ENCODE data around the gene CNR1. TPM values are rescaled to one million over a fixed set of nuclear protein-coding genes. Genes with fewer than 3 reads are reported as not detected.

Gene CNR1
- total and polyA plus RNA-seq, 4 donors: 0.85 to 18.3 (median 5.5) TPM

DNA sequence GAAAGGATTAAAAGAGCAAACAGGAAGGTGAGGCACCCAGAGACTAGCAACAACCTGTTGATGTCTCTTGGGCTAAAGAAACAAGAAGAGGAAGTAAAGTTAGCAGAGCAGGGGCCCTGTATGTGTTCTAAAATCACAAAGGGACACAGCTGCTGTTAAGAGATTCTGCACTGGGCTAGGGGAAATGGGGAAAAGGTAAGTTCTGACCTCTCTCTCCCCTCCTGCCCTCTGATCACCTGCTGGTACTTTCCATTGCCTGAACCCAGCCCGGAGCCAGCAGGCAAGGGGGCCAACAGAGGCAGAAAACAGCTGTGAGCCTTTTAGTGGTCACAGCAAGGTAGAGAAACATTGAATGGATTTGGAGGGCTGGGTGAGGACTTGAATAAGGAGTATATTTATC, 13.5 kb upstream of the CNR1 start:
- ATAC-seq (ENCODE audit: insufficient read depth, low FRiP score) (no peak), DNase-seq (no peak)
- Histone ChIP-seq H3K36me3 (ENCODE audit: control insufficient read depth in 4 of 4, insufficient read depth in 4 of 4, low read length in 4 of 4) (no peaks in the 10 kb centered on the region), H3K27ac (ENCODE audit: low read depth in 1 of 2, low read length in 1 of 2) (no peak overlapping the region), H3K4me1 (ENCODE audit: control insufficient read depth in 5 of 5, insufficient read depth in 5 of 5, low read length in 5 of 5) (no peaks in the 10 kb centered on the region), H3K9me3 (ENCODE audit: control insufficient read depth in 4 of 4, insufficient read depth in 3 of 4, low read length in 3 of 4) (peaks cover 0 to 2% (median 0%) of the 10 kb centered on the region in 4 donors), H3K9ac (ENCODE audit: insufficient read depth in 1 of 2, low read length in 2 of 2) (no peak overlapping the region), H3K4me3 (no peak overlapping the region), H3K27me3 (ENCODE audit: control insufficient read depth in 3 of 3, insufficient read depth in 3 of 3, low read length in 2 of 3) (no peaks in the 10 kb centered on the region)
- 5 to 6% methylated on average over 1 of the region's 1 CpG for WGBS, 2 donors
- TF ChIP-seq, protein P1, sequence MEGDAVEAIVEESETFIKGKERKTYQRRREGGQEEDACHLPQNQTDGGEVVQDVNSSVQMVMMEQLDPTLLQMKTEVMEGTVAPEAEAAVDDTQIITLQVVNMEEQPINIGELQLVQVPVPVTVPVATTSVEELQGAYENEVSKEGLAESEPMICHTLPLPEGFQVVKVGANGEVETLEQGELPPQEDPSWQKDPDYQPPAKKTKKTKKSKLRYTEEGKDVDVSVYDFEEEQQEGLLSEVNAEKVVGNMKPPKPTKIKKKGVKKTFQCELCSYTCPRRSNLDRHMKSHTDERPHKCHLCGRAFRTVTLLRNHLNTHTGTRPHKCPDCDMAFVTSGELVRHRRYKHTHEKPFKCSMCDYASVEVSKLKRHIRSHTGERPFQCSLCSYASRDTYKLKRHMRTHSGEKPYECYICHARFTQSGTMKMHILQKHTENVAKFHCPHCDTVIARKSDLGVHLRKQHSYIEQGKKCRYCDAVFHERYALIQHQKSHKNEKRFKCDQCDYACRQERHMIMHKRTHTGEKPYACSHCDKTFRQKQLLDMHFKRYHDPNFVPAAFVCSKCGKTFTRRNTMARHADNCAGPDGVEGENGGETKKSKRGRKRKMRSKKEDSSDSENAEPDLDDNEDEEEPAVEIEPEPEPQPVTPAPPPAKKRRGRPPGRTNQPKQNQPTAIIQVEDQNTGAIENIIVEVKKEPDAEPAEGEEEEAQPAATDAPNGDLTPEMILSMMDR (IDR thresholded peaks at IDR 0.05; ENCODE audit: control extremely low read depth, extremely low read depth): no peak

DNA sequence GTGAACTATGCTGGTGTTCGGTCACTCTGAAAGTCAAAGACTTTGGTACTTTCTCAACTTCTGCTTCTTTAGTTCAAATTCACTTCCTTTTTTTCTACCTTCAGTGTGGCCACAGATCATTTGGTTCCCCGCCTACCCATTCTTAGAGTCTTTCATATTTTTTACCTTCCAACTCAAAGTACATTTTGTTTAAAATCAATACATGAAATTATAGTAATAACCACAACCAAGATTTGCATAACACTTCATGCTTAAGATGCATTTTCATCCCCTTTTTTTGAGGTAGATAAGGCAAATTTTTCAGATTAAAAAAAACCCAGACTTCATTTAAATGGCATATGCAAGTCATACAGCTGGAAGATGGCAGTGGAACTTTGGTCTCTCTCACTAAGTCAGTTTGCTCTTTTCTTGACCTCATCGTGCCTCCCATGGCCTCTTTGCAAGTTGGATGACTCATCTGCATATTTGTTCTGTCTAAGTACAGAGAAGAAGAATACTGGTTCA, 11.9 kb upstream of the CNR1 start:
- peaks cover 0 to 2% (median 0%) of the 10 kb centered on the region in 4 donors for H3K9me3 ChIP-seq (ENCODE audit: control insufficient read depth in 4 of 4, insufficient read depth in 3 of 4, low read length in 3 of 4)
- DNase-seq (no peak), ATAC-seq (ENCODE audit: insufficient read depth, low FRiP score) (no peak)
- no peak overlapping the region for H3K9ac ChIP-seq (ENCODE audit: insufficient read depth in 1 of 2, low read length in 2 of 2)
- TF ChIP-seq, protein P1 (IDR thresholded peaks at IDR 0.05; ENCODE audit: control extremely low read depth, extremely low read depth): no peak
- H3K27ac ChIP-seq (ENCODE audit: low read depth in 1 of 2, low read length in 1 of 2): no peak overlapping the region
- WGBS, 2 donors: 40 to 54% methylated on average over 3 of the region's 3 CpGs
- H3K27me3 ChIP-seq (ENCODE audit: control insufficient read depth in 3 of 3, insufficient read depth in 3 of 3, low read length in 2 of 3): no peaks in the 10 kb centered on the region
- no peaks in the 10 kb centered on the region for H3K4me1 ChIP-seq (ENCODE audit: control insufficient read depth in 5 of 5, insufficient read depth in 5 of 5, low read length in 5 of 5)
- no peaks in the 10 kb centered on the region for H3K36me3 ChIP-seq (ENCODE audit: control insufficient read depth in 4 of 4, insufficient read depth in 4 of 4, low read length in 4 of 4)
- H3K4me3 ChIP-seq: no peak overlapping the region

DNA sequence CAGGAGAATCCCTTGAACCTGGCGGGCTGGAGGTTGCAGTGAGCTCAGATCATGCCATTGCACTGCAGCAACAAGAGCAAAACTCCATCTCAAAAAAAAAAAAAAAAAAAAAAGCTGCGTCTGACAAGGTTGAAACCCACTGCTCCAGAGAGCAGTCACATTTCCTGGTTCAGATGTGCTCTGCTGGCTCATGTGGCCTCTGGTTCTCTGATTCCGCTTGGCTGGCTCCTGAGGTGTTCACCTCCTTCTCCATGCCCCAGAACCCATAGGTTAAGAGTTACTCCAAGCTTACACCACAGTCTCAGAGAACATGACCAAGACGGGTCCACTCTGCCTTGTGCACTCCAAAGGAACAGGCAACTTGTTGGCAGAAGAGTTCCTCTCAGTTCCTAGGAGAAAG, 8.8 kb upstream of the CNR1 start:
- Histone ChIP-seq H3K36me3 (ENCODE audit: control insufficient read depth in 4 of 4, insufficient read depth in 4 of 4, low read length in 4 of 4) (no peaks in the 10 kb centered on the region), H3K9me3 (ENCODE audit: control insufficient read depth in 4 of 4, insufficient read depth in 3 of 4, low read length in 3 of 4) (peaks cover 0 to 2% (median 0%) of the 10 kb centered on the region in 4 donors), H3K4me1 (ENCODE audit: control insufficient read depth in 5 of 5, insufficient read depth in 5 of 5, low read length in 5 of 5) (no peaks in the 10 kb centered on the region), H3K27ac (ENCODE audit: low read depth in 1 of 2, low read length in 1 of 2) (no peak overlapping the region), H3K9ac (ENCODE audit: insufficient read depth in 1 of 2, low read length in 2 of 2) (no peak overlapping the region), H3K27me3 (ENCODE audit: control insufficient read depth in 3 of 3, insufficient read depth in 3 of 3, low read length in 2 of 3) (peaks cover 0 to 6% (median 2%) of the 10 kb centered on the region in 3 donors), H3K4me3 (no peak overlapping the region)
- DNase-seq (no peak), ATAC-seq (ENCODE audit: insufficient read depth, low FRiP score) (no peak)
- TF ChIP-seq, protein P1 (IDR thresholded peaks at IDR 0.05; ENCODE audit: control extremely low read depth, extremely low read depth): no peak
- WGBS, 2 donors: 85 to 88% methylated on average over 4 of the region's 4 CpGs

DNA sequence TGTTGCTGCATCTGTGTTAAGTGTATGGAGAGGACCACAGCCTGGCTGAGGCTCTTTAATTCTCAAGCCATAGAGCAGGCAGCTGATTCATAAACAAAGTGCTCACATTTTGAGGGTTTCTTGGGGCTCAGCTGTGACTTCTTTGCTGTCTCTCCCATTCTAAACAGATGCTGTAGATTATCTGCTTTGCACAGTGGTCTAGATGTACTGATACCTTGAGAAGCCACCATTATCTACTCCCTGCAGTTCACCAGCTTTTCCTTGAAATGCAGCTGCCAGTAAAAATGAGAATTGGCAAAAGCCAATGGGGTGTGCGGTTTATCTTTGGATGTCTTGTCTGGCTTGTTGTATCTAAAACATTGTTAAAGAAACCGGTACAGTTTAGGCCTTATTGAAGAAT, 5.2 kb upstream of the CNR1 start:
- no peak overlapping the region for H3K4me3 ChIP-seq
- WGBS, 2 donors: 92 to 94% methylated on average over 2 of the region's 2 CpGs
- peaks cover 0 to 10% (median 2%) of the 10 kb centered on the region in 5 donors for H3K4me1 ChIP-seq (ENCODE audit: control insufficient read depth in 5 of 5, insufficient read depth in 5 of 5, low read length in 5 of 5)
- no peak overlapping the region for H3K9ac ChIP-seq (ENCODE audit: insufficient read depth in 1 of 2, low read length in 2 of 2)
- no peak overlapping the region for H3K27ac ChIP-seq (ENCODE audit: low read depth in 1 of 2, low read length in 1 of 2)
- H3K27me3 ChIP-seq (ENCODE audit: control insufficient read depth in 3 of 3, insufficient read depth in 3 of 3, low read length in 2 of 3): peaks cover 5 to 37% (median 26%) of the 10 kb centered on the region in 3 donors
- no peaks in the 10 kb centered on the region for H3K36me3 ChIP-seq (ENCODE audit: control insufficient read depth in 4 of 4, insufficient read depth in 4 of 4, low read length in 4 of 4)
- TF ChIP-seq, protein P1 (IDR thresholded peaks at IDR 0.05; ENCODE audit: control extremely low read depth, extremely low read depth): no peak
- ATAC-seq (ENCODE audit: insufficient read depth, low FRiP score): no peak
- no peak for DNase-seq
- H3K9me3 ChIP-seq (ENCODE audit: control insufficient read depth in 4 of 4, insufficient read depth in 3 of 4, low read length in 3 of 4): peaks cover 0 to 5% (median 0%) of the 10 kb centered on the region in 4 donors
